Measurements from ENCODE around the gene ETDC. TPM values are rescaled to one million over a fixed set of nuclear protein-coding genes. Genes with fewer than 3 reads are reported as not detected.
A peak's percentile ranks its signal among the peaks of the same experiment; 100 is the strongest.

ETDC gene
- total RNA-seq, 1 experiment from 2014 or later: not detected

DNA sequence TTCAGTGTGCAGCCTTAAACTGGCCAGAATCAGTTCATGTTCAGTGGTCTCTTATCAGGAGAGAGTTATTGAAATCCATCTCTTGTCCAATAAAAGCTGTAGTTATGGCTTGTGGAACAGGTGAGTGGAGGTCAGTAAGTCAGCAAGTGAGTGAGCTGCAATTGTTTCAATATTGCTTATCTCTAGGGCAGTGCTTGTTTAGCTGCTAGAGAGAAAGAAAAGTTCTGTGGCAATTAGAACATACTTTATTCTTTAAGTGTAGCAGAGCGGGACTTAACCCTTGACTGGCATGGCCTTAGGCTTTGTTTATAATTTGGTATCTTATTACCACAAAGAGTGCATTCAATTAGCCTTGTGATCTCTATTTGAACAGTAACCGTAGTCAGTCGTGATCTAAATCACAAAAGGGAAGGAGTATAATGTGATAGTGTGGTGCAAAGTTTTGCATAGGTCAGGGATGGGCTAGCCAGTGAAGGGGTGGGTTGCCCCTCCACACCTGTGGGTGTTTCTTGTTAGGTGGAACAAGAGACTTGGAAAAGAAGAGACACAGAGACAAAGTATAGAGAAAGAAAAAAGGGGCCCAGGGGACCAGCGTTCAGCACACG, 6.9 kb upstream of the ETDC start:
- peaks cover 24% of the 10 kb centered on the region for H3K9me3 ChIP-seq (ENCODE audit: control insufficient read depth, low read depth, low read length)
- no peak overlapping the region for H3K4me2 ChIP-seq (ENCODE audit: insufficient read depth, insufficient read length, low read length)
- Mint-ChIP-seq H3K4me1 (peaks cover 43 to 44% of the 10 kb centered on the region in 2 experiments), H3K27me3 (ENCODE audit: low read depth) (no peaks in the 10 kb centered on the region; the same call in 1 of the 2 replicates), H3K4me3 (peak overlapping the region in 1 of 2 experiments; percentile 39; a peak in 3 of 5 replicates), H3K9me3 (peaks cover 53 to 65% of the 10 kb centered on the region in 2 experiments), H3K36me3 (ENCODE audit: insufficient read depth in 1 of 3, low read depth in 3 of 3) (peaks cover 0 to 4% (median 0%) of the 10 kb centered on the region in 3 experiments; a peak in 2 of 7 replicates), H3K27ac (peak overlapping the region in 2 of 3 experiments; percentile 41 to 81; a peak in 3 of 7 replicates)
- H4K8ac ChIP-seq (replicated peaks; ENCODE audit: insufficient read length, low read depth, low read length): no peak overlapping the region
- H3K4me1 ChIP-seq (ENCODE audit: insufficient read depth, low read length): no peaks in the 10 kb centered on the region; the same call in 1 of the 2 replicates
- WGBS (ENCODE audit: extremely low coverage, insufficient read length, low lambda C conversion rate): no CpG with 5 or more reads among the region's 5 CpGs
- H2AFZ ChIP-seq (ENCODE audit: low read length): no peak overlapping the region
- TF ChIP-seq, protein P1, sequence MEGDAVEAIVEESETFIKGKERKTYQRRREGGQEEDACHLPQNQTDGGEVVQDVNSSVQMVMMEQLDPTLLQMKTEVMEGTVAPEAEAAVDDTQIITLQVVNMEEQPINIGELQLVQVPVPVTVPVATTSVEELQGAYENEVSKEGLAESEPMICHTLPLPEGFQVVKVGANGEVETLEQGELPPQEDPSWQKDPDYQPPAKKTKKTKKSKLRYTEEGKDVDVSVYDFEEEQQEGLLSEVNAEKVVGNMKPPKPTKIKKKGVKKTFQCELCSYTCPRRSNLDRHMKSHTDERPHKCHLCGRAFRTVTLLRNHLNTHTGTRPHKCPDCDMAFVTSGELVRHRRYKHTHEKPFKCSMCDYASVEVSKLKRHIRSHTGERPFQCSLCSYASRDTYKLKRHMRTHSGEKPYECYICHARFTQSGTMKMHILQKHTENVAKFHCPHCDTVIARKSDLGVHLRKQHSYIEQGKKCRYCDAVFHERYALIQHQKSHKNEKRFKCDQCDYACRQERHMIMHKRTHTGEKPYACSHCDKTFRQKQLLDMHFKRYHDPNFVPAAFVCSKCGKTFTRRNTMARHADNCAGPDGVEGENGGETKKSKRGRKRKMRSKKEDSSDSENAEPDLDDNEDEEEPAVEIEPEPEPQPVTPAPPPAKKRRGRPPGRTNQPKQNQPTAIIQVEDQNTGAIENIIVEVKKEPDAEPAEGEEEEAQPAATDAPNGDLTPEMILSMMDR (conservative IDR thresholded peaks at IDR 0.05): no peak
- no peaks in the 10 kb centered on the region for H3K79me2 ChIP-seq (ENCODE audit: insufficient read depth, low read length)
- H3K9ac ChIP-seq (ENCODE audit: extremely low read depth, insufficient read length, low read length): no peak overlapping the region
- H3K27ac ChIP-seq (ENCODE audit: insufficient read length, low read depth, low read length): no peak overlapping the region
- no peaks in the 10 kb centered on the region for H3K79me1 ChIP-seq (ENCODE audit: insufficient read depth, low read depth, low read length, poor library complexity, severe bottlenecking)
- no peak overlapping the region for H2BK5ac ChIP-seq (ENCODE audit: insufficient read length, low read length)
- H4K20me1 ChIP-seq (ENCODE audit: control insufficient read depth, insufficient read depth, insufficient read length): no peaks in the 10 kb centered on the region
- no peak overlapping the region for H2BK20ac ChIP-seq (ENCODE audit: low read depth, low read length, poor library complexity, severe bottlenecking)
- no peak overlapping the region for H4K91ac ChIP-seq (ENCODE audit: insufficient read length, low read depth, low read length)
- H3K14ac ChIP-seq (ENCODE audit: insufficient read depth, low read length): no peak overlapping the region
- no peak overlapping the region for H3K56ac ChIP-seq (ENCODE audit: insufficient read length, low read depth, low read length)
- no peak overlapping the region for H2BK120ac ChIP-seq (ENCODE audit: low read depth, low read length, poor library complexity, severe bottlenecking)
- H3T11ph ChIP-seq (ENCODE audit: low read length): no peak overlapping the region
- H4K5ac ChIP-seq (ENCODE audit: insufficient read length, low read depth, low read length): no peak overlapping the region
- no peaks in the 10 kb centered on the region for H3K23me2 ChIP-seq (ENCODE audit: insufficient read length, low read depth, low read length, poor library complexity, severe bottlenecking)
- no peak overlapping the region for H2BK12ac ChIP-seq (ENCODE audit: insufficient read length, low read depth, low read length)
- no peak overlapping the region for H3K23ac ChIP-seq (ENCODE audit: insufficient read length, low read depth, low read length)
- no peak overlapping the region for H3K4ac ChIP-seq (ENCODE audit: low read depth, low read length)
- H3K18ac ChIP-seq (ENCODE audit: insufficient read length, low read depth, low read length): no peak overlapping the region
- DNase-seq: no peak
- no peaks in the 10 kb centered on the region for H3K27me3 ChIP-seq (ENCODE audit: insufficient read depth, low read length)
- no peak overlapping the region for H2AK5ac ChIP-seq (ENCODE audit: insufficient read length, low read length)
- H2BK15ac ChIP-seq (ENCODE audit: low read depth, low read length): no peak overlapping the region

Measured in H9 (cell line).